Limb (tissue), 2 donors: ENCODE data around the gene HSDL2.
"Not testable (repeated sequence)": the region's sequence is repeated elsewhere in the genome, so short reads cannot be mapped to it uniquely, and the experiment has no call there.

ENCODE experiments used
- DNase-seq, 2 donors: peaks; one replicate each; pipeline ENCODE4 v3.0.0-alpha.2; 2016; ENCODE audit errors: extremely low spot score in 2 of 2

The HSDL2 gene

GRCh38 chr9:112396416-112396815 is 16.5 kb downstream of the HSDL2 start:
- DNase-seq, result no peak

GRCh38 chr9:112396872-112397271 is 17.0 kb downstream of the HSDL2 start:
- DNase-seq, result no peak

GRCh38 chr9:112401175-112401815 is 21.4 kb downstream of the HSDL2 start:
- no peak for DNase-seq

- DNase-seq, result no peak
Observed at GRCh38 chr9:112403614-112404201, 23.8 kb downstream of the HSDL2 start.

- DNase-seq, result no peak
Observed at GRCh38 chr9:112404508-112404932, 24.6 kb downstream of the HSDL2 start.

GRCh38 chr9:112408275-112408674 is 28.4 kb downstream of the HSDL2 start:
- no peak for DNase-seq

GRCh38 chr9:112408819-112409218 is 28.9 kb downstream of the HSDL2 start:
- DNase-seq, result no peak

- DNase-seq, result no peak
Observed at GRCh38 chr9:112409758-112410157, 29.9 kb downstream of the HSDL2 start.

- DNase-seq, result no peak
Observed at GRCh38 chr9:112411626-112412027, 31.7 kb downstream of the HSDL2 start.

GRCh38 chr9:112413728-112414127 is 33.8 kb downstream of the HSDL2 start:
- DNase-seq, result not testable (repeated sequence)

GRCh38 chr9:112420208-112420607 is 40.3 kb downstream of the HSDL2 start:
- DNase-seq, result no peak

GRCh38 chr9:112421771-112422222 is 41.9 kb downstream of the HSDL2 start:
- DNase-seq, result no peak

- no peak for DNase-seq
Observed at GRCh38 chr9:112422417-112423148, 42.7 kb downstream of the HSDL2 start.

GRCh38 chr9:112430006-112430522 is 50.2 kb downstream of the HSDL2 start:
- DNase-seq, result no peak

- DNase-seq, result no peak
Observed at GRCh38 chr9:112433499-112434392, 53.8 kb downstream of the HSDL2 start.

GRCh38 chr9:112434487-112434886 is 54.6 kb downstream of the HSDL2 start:
- DNase-seq, result no peak

- DNase-seq, result no peak
Observed at GRCh38 chr9:112437406-112437805, 57.5 kb downstream of the HSDL2 start.

- DNase-seq, result no peak
Observed at GRCh38 chr9:112439171-112439570, 59.3 kb downstream of the HSDL2 start.

- DNase-seq, result no peak
Observed at GRCh38 chr9:112439825-112440224, 59.9 kb downstream of the HSDL2 start.

GRCh38 chr9:112443200-112443599 is 63.3 kb downstream of the HSDL2 start:
- DNase-seq, result no peak

GRCh38 chr9:112443636-112444035 is 63.7 kb downstream of the HSDL2 start:
- DNase-seq, result no peak
